HepG2 (cell line): ENCODE data around the gene TRIM54. TPM values are rescaled to one million over a fixed set of nuclear protein-coding genes. Genes with fewer than 3 reads are reported as not detected.

Source experiments
- CBFB ChIP-seq: sonication (generic); formaldehyde crosslinking; IDR thresholded peaks from 2 replicates; pipeline ENCODE4 v1.4.0; 2020; ENCODE audit warnings: missing genetic modification reagents
- CREM ChIP-seq, 2 experiments: sonication (generic) in 1 of 2; formaldehyde crosslinking in 1 of 2; IDR thresholded peaks; 2 replicates each; pipeline versions ENCODE4 v1.4.0 to v1.6.1; 2016 to 2020; ENCODE audit warnings: antibody characterized with exemption in 1 of 2, mild to moderate bottlenecking in 1 of 2, missing genetic modification reagents in 1 of 2
- HDAC2 ChIP-seq: sonication (generic); formaldehyde crosslinking; IDR thresholded peaks from 2 replicates; pipeline ENCODE4 v1.4.0; 2020; ENCODE audit warnings: missing genetic modification reagents
- MAX ChIP-seq: IDR thresholded peaks from 2 replicates; pipeline ENCODE4 v1.6.1; 2012; ENCODE audit warnings: inconsistent platforms
- MXD1 ChIP-seq: sonication (generic); formaldehyde crosslinking; IDR thresholded peaks from 2 replicates; pipeline ENCODE4 v1.4.0; 2020; ENCODE audit warnings: mild to moderate bottlenecking, missing genetic modification reagents
- NFIB ChIP-seq: sonication (generic); formaldehyde crosslinking; IDR thresholded peaks from 2 replicates; pipeline ENCODE4 v1.9.0; 2021; ENCODE audit warnings: missing genetic modification reagents, mild to moderate bottlenecking, borderline replicate concordance
- NPAS2 ChIP-seq: sonication (generic); formaldehyde crosslinking; IDR thresholded peaks from 2 replicates; pipeline ENCODE4 v1.8.0; 2022; ENCODE audit warnings: mild to moderate bottlenecking, missing genetic modification reagents, borderline replicate concordance
- ZNF251 ChIP-seq: sonication (generic); formaldehyde crosslinking; IDR thresholded peaks from 2 replicates; pipeline ENCODE4 v1.9.0; 2021; ENCODE audit warnings: mild to moderate bottlenecking, missing genetic modification reagents
- ZNF317 ChIP-seq: sonication (generic); formaldehyde crosslinking; IDR thresholded peaks from 2 replicates; pipeline ENCODE4 v1.5.0; 2020; ENCODE audit warnings: mild to moderate bottlenecking, missing genetic modification reagents
- ZNF562 ChIP-seq: sonication (generic); formaldehyde crosslinking; IDR thresholded peaks from 2 replicates; pipeline ENCODE4 v1.8.0; 2022; ENCODE audit warnings: missing genetic modification reagents, borderline replicate concordance
- ZNF567 ChIP-seq: sonication (generic); formaldehyde crosslinking; IDR thresholded peaks from 2 replicates; pipeline ENCODE4 v1.8.1; 2023; ENCODE audit warnings: mild to moderate bottlenecking, missing genetic modification reagents, borderline replicate concordance
- ZNF597 ChIP-seq: sonication (generic); formaldehyde crosslinking; IDR thresholded peaks from 2 replicates; pipeline ENCODE4 v1.5.0; 2020; ENCODE audit warnings: missing genetic modification reagents
- ZNF691 ChIP-seq: sonication (generic); formaldehyde crosslinking; IDR thresholded peaks from 2 replicates; pipeline ENCODE4 v1.4.0; 2020; ENCODE audit warnings: missing genetic modification reagents, low read depth, mild to moderate bottlenecking, borderline replicate concordance
- ZNF747 ChIP-seq: sonication (generic); formaldehyde crosslinking; IDR thresholded peaks from 2 replicates; pipeline ENCODE4 v1.8.1; 2023; ENCODE audit warnings: missing genetic modification reagents, mild to moderate bottlenecking, borderline replicate concordance
- polyA plus RNA-seq, 8 experiments: library from polyadenylated mRNA; depleted of rRNA in 3 of 8; stranded (reverse) in 7 of 8; unstranded in 1 of 8; fragments of >200 nt; fragmentation: Illumina TruSeq in 4 of 8; extraction: Trizol in 4 of 8; gene quantifications; 2 replicates each; pipeline versions ENCODE4 v1.2.1 to v1.2.3, GENCODE V29; 2011 to 2016; ENCODE audit warnings: low read depth in 4 of 8, missing spikeins in 1 of 8, mixed read lengths in 1 of 8; ENCODE audit not compliant: insufficient read depth in 1 of 8
- total RNA-seq, 5 experiments: library from RNA; depleted of rRNA; stranded (reverse); fragments of >200 nt; fragmentation: Illumina TruSeq; extraction: Trizol; gene quantifications; 2 replicates each; pipeline ENCODE4 v1.2.3, GENCODE V29; 2016; ENCODE audit warnings: low read depth in 1 of 5
- TF ChIP-seq, protein P1 (sequence below): sonication (generic); formaldehyde crosslinking; IDR thresholded peaks from 2 replicates; pipeline ENCODE4 v1.9.0; 2022; ENCODE audit warnings: low read depth, missing genetic modification reagents
- TF ChIP-seq, protein P2 (sequence below): sonication (generic); formaldehyde crosslinking; IDR thresholded peaks from 2 replicates; pipeline ENCODE4 v1.5.0; 2020; ENCODE audit warnings: mild to moderate bottlenecking, missing genetic modification reagents
- TF ChIP-seq, protein P3 (sequence below): IDR thresholded peaks from 2 replicates; pipeline ENCODE4 v1.6.1; 2016; ENCODE audit warnings: low read depth

Gene TRIM54
- total and polyA plus RNA-seq, 2 of the 13 experiments (the other 11 are each of a cell fraction or from before 2014, with no cell fraction given), result 0.07 to 0.13 TPM

DNA sequence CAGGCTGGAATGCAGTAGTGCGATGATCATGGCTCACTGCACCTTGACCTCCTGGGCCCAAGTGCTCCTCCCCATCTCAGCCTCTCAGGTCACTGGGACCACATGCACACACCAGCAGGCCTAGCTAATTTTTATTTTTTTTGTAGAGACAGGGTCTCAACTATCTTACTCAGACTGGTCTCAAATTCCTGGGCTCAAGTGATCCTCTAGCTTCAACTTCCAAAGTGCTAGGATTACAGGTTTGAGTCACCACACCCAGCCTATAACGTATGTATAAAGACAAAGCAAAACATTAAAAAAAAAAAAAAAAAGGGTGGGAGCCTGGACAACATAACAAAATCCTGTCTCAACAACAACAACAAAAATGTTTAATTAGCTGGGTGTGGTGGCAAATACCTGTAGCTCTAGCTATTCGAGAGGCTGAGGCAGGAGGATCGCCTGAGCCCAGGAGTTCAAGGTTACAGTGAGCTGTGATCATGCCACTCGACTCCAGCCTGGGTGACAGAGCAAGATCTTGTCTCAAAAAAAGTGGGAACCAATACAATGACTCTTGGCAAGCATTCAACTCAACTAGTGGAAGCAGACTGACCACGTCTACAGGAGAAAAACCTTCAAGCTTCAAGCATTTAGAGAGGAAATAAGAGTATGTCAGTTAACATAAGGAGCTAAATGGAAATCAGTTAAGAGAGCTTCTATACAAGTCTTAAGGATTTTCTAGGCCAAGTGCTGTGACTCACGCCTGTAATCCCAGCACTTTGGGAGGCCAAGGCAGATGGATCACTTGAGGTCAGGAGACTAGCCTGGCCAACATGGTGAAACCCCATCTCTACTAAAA lies 71.8 kb downstream of the TRIM54 start (continued):
- TF ChIP-seq NFIB (no peak), ZNF597 (CRISPR knock-in tag) (no peak), NPAS2 (CRISPR knock-in tag) (no peak), MAX (peak; percentile 84), ZNF317 (CRISPR knock-in tag) (0 out of 2 replicates have a peak, but pooled peaks have one; percentile 36), ZNF567 (0 out of 2 replicates have a peak, but pooled peaks have one; percentile 19), ZNF747 (CRISPR knock-in tag) (no peak), MXD1 (CRISPR knock-in tag) (no peak), ZNF562 (CRISPR knock-in tag) (no peak), HDAC2 (CRISPR knock-in tag) (peak; percentile 26; the same call in 1 of the 2 replicates), CREM (IDR thresholded peaks at IDR 0.05) (0 out of 2 replicates have a peak, but pooled peaks have one; percentile 32), CREM (CRISPR knock-in tag; IDR thresholded peaks at IDR 0.05) (no peak), ZNF251 (CRISPR knock-in tag) (no peak), CBFB (0 out of 2 replicates have a peak, but pooled peaks have one; percentile 9), ZNF691 (CRISPR knock-in tag) (peak; percentile 11; the same call in 1 of the 2 replicates)
- TF ChIP-seq, protein P1, sequence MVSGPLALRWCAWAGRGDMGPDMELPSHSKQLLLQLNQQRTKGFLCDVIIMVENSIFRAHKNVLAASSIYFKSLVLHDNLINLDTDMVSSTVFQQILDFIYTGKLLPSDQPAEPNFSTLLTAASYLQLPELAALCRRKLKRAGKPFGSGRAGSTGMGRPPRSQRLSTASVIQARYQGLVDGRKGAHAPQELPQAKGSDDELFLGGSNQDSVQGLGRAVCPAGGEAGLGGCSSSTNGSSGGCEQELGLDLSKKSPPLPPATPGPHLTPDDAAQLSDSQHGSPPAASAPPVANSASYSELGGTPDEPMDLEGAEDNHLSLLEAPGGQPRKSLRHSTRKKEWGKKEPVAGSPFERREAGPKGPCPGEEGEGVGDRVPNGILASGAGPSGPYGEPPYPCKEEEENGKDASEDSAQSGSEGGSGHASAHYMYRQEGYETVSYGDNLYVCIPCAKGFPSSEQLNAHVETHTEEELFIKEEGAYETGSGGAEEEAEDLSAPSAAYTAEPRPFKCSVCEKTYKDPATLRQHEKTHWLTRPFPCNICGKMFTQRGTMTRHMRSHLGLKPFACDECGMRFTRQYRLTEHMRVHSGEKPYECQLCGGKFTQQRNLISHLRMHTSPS (CRISPR knock-in tag), result no peak
- TF ChIP-seq, protein P2, sequence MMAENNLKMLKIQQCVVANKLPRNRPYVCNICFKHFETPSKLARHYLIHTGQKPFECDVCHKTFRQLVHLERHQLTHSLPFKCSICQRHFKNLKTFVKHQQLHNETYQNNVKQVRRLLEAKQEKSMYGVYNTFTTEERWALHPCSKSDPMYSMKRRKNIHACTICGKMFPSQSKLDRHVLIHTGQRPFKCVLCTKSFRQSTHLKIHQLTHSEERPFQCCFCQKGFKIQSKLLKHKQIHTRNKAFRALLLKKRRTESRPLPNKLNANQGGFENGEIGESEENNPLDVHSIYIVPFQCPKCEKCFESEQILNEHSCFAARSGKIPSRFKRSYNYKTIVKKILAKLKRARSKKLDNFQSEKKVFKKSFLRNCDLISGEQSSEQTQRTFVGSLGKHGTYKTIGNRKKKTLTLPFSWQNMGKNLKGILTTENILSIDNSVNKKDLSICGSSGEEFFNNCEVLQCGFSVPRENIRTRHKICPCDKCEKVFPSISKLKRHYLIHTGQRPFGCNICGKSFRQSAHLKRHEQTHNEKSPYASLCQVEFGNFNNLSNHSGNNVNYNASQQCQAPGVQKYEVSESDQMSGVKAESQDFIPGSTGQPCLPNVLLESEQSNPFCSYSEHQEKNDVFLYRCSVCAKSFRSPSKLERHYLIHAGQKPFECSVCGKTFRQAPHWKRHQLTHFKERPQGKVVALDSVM (CRISPR knock-in tag), result peak; percentile 96
- TF ChIP-seq, protein P3, sequence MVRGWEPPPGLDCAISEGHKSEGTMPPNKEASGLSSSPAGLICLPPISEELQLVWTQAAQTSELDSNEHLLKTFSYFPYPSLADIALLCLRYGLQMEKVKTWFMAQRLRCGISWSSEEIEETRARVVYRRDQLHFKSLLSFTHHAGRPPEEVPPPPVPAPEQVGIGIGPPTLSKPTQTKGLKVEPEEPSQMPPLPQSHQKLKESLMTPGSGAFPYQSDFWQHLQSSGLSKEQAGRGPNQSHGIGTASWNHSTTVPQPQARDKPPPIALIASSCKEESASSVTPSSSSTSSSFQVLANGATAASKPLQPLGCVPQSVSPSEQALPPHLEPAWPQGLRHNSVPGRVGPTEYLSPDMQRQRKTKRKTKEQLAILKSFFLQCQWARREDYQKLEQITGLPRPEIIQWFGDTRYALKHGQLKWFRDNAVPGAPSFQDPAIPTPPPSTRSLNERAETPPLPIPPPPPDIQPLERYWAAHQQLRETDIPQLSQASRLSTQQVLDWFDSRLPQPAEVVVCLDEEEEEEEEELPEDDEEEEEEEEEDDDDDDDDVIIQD, result peak; percentile 31; the same call in 1 of the 2 replicates
